Measurements from ENCODE around the gene ADAMTS12. TPM values are rescaled to one million over a fixed set of nuclear protein-coding genes. Genes with fewer than 3 reads are reported as not detected.
A peak's percentile ranks its signal among the peaks of the same experiment; 100 is the strongest.

Gene ADAMTS12
- total and polyA plus RNA-seq, 10 of the 15 experiments (the other 5 are each of a cell fraction or from before 2014, with no cell fraction given), result 0.11 to 35.8 (median 20.7) TPM

- intact Hi-C loops (cut with micrococcal nuclease; ENCODE audit: unreplicated experiment), result no loop called here
- POLR2A ChIA-PET, result interaction anchor here (0.5 kb wide), 1 partner anchor 17 kb away, joined by 3 read pairs; no protein-coding TSS in a partner anchor
- Histone ChIP-seq H3K4me1 (ENCODE audit: control insufficient read depth, insufficient read depth, low read length) (peaks cover 5% of the 10 kb centered on the region; the same call in 1 of the 2 replicates), H3K9me3 (replicated peaks; ENCODE audit: control insufficient read depth, insufficient read depth, low read length) (peaks cover 6% of the 10 kb centered on the region; the same call in 2 of the 3 replicates), H3K79me2 (ENCODE audit: control insufficient read depth, insufficient read depth, low read length) (no peaks in the 10 kb centered on the region), H3K36me3 (ENCODE audit: control insufficient read depth in 2 of 2, insufficient read depth in 2 of 2, low read length in 1 of 2) (no peaks in the 10 kb centered on the region; a peak in 1 of 4 replicates), H3K27ac (ENCODE audit: control insufficient read depth, insufficient read depth) (no peak overlapping the region), H3K27me3 (replicated peaks in 1 of 2; ENCODE audit: control insufficient read depth in 2 of 2, insufficient read depth in 2 of 2, low read length in 1 of 2) (no peaks in the 10 kb centered on the region), H3K4me3 (no peak overlapping the region), H3K9ac (ENCODE audit: control insufficient read depth, insufficient read depth, low read length) (no peak overlapping the region), H3K4me2 (ENCODE audit: control insufficient read depth, insufficient read depth) (no peak overlapping the region), H4K20me1 (ENCODE audit: control insufficient read depth, insufficient read depth) (no peaks in the 10 kb centered on the region), H2AFZ (ENCODE audit: control insufficient read depth, low read depth, low read length) (no peak overlapping the region)
- TF ChIP-seq ATF7 (IDR thresholded peaks at IDR 0.05; ENCODE audit: low read depth), result no peak
- in situ Hi-C loops (cut with MboI), result no loop called here
- RAD21 ChIA-PET (ENCODE audit: unreplicated experiment), result no interaction called here
- FAIRE-seq (no peak), ATAC-seq (no peak), DNase-seq (ENCODE audit: low read depth, low spot score) (no peak)
- SMC1A ChIA-PET (ENCODE audit: uncharacterized antibody, unreplicated experiment), result interaction anchor here (0.6 to 1.2 kb wide), 5 partner anchors 12 to 247 kb away, joined by 3 to 5 read pairs (median 3); no protein-coding TSS in a partner anchor
- BruUV-seq (replicated peaks), result no TSS peak
- WGBS (ENCODE audit: insufficient coverage, insufficient replicate concordance, low lambda C conversion rate, missing lambda C conversion rate), result 27% methylated on average over 3 of the region's 3 CpGs
- CTCF ChIA-PET, result interaction anchor here (1.1 kb wide), 1 partner anchor 12 kb away, joined by 4 read pairs; no protein-coding TSS in a partner anchor
These were observed 203.7 kb downstream of the ADAMTS12 start for GRCh38 chr5:33688066-33688465.

GRCh38 chr5:33685873-33686755 is 205.7 kb downstream of the ADAMTS12 start:
- no peak overlapping the region for H3K9ac ChIP-seq (ENCODE audit: control insufficient read depth, insufficient read depth, low read length)

More at GRCh38 chr5:33685873-33686755, 205.7 kb downstream of the ADAMTS12 start:
- Histone ChIP-seq H3K9me3 (replicated peaks; ENCODE audit: control insufficient read depth, insufficient read depth, low read length) (no peaks in the 10 kb centered on the region; the same call in 2 of the 3 replicates), H3K36me3 (ENCODE audit: control insufficient read depth in 2 of 2, insufficient read depth in 2 of 2, low read length in 1 of 2) (no peaks in the 10 kb centered on the region; a peak in 1 of 4 replicates), H3K27ac (ENCODE audit: control insufficient read depth, insufficient read depth) (no peak overlapping the region), H2AFZ (ENCODE audit: control insufficient read depth, low read depth, low read length) (peak overlapping the region; percentile 30), H3K79me2 (ENCODE audit: control insufficient read depth, insufficient read depth, low read length) (no peaks in the 10 kb centered on the region), H4K20me1 (ENCODE audit: control insufficient read depth, insufficient read depth) (no peaks in the 10 kb centered on the region), H3K4me3 (no peak overlapping the region), H3K4me2 (ENCODE audit: control insufficient read depth, insufficient read depth) (no peak overlapping the region), H3K27me3 (replicated peaks in 1 of 2; ENCODE audit: control insufficient read depth in 2 of 2, insufficient read depth in 2 of 2, low read length in 1 of 2) (no peaks in the 10 kb centered on the region), H3K4me1 (ENCODE audit: control insufficient read depth, insufficient read depth, low read length) (peaks cover 5% of the 10 kb centered on the region; the same call in 1 of the 2 replicates)
- POLR2A ChIA-PET, result no interaction called here
- no peak for FAIRE-seq
- CTCF ChIA-PET, result no interaction called here
- in situ Hi-C loops (cut with MboI) (no loop called here), intact Hi-C loops (cut with micrococcal nuclease; ENCODE audit: unreplicated experiment) (no loop called here)
- RAD21 ChIA-PET (ENCODE audit: unreplicated experiment), result no interaction called here
- ATAC-seq, result no peak
- SMC1A ChIA-PET (ENCODE audit: uncharacterized antibody, unreplicated experiment), result interaction anchor here (0.7 kb wide), 1 partner anchor 248 kb away, joined by 3 read pairs; no protein-coding TSS in a partner anchor
- BruUV-seq (replicated peaks), result no TSS peak
- 58% methylated on average over 11 of the region's 11 CpGs for WGBS (ENCODE audit: insufficient coverage, insufficient replicate concordance, low lambda C conversion rate, missing lambda C conversion rate)
- DNase-seq (ENCODE audit: low read depth, low spot score), result no peak
- TF ChIP-seq MYB (IDR thresholded peaks at IDR 0.05; ENCODE audit: borderline replicate concordance, low read depth, low read length), result no peak
- no peak for TF ChIP-seq SMAD1 (IDR thresholded peaks at IDR 0.05; ENCODE audit: low read depth, partially characterized antibody)
- no peak for TF ChIP-seq EZH2 (IDR thresholded peaks at IDR 0.05; ENCODE audit: borderline replicate concordance, control insufficient read depth, low read depth, low read length)
- no peak for TF ChIP-seq ESRRA (IDR thresholded peaks at IDR 0.05; ENCODE audit: low read length)
